HuH-7.5 (cell line): ENCODE results near the gene SEMA3C.

Experiments
- DNase-seq: peaks from one replicate; pipeline ENCODE4 v3.0.0; 2011; ENCODE audit warnings: low spot score

SEMA3C gene

GRCh38 chr7:80775897-80776296 is 143.0 kb downstream of the SEMA3C start:
- DNase-seq, result no peak

GRCh38 chr7:80775482-80775881 is 143.4 kb downstream of the SEMA3C start:
- DNase-seq, result no peak

- no peak for DNase-seq
Observed at GRCh38 chr7:80774843-80775242, 144.0 kb downstream of the SEMA3C start.

GRCh38 chr7:80773787-80774508 is 144.9 kb downstream of the SEMA3C start:
- DNase-seq, result no peak

- no peak for DNase-seq
Observed at GRCh38 chr7:80772347-80772993, 146.4 kb downstream of the SEMA3C start.

- DNase-seq, result no peak
Observed at GRCh38 chr7:80771523-80771922, 147.3 kb downstream of the SEMA3C start.

- no peak for DNase-seq
Observed at GRCh38 chr7:80770675-80771081, 148.2 kb downstream of the SEMA3C start.

- no peak for DNase-seq
Observed at GRCh38 chr7:80770061-80770460, 148.8 kb downstream of the SEMA3C start.

- no peak for DNase-seq
Observed at GRCh38 chr7:80768756-80769155, 150.1 kb downstream of the SEMA3C start.

- DNase-seq, result no peak
Observed at GRCh38 chr7:80767654-80768053, 151.2 kb downstream of the SEMA3C start.

- DNase-seq, result no peak
Observed at GRCh38 chr7:80766724-80767123, 152.1 kb downstream of the SEMA3C start.

GRCh38 chr7:80764132-80764531 is 154.7 kb downstream of the SEMA3C start:
- no peak for DNase-seq

GRCh38 chr7:80763704-80764103 is 155.1 kb downstream of the SEMA3C start:
- DNase-seq, result no peak

GRCh38 chr7:80763289-80763688 is 155.6 kb downstream of the SEMA3C start:
- DNase-seq, result no peak

- DNase-seq, result no peak
Observed at GRCh38 chr7:80760292-80760691, 158.6 kb downstream of the SEMA3C start.

- DNase-seq, result no peak
Observed at GRCh38 chr7:80752954-80753690, 165.7 kb downstream of the SEMA3C start.

GRCh38 chr7:80749270-80749669 is 169.6 kb downstream of the SEMA3C start:
- no peak for DNase-seq

- no peak for DNase-seq
Observed at GRCh38 chr7:80748363-80749042, 170.3 kb downstream of the SEMA3C start.

- no peak for DNase-seq
Observed at GRCh38 chr7:80740778-80741545, 177.9 kb downstream of the SEMA3C start.

GRCh38 chr7:80736371-80737125 is 182.3 kb downstream of the SEMA3C start:
- DNase-seq, result no peak

GRCh38 chr7:80735330-80735729 is 183.5 kb downstream of the SEMA3C start:
- DNase-seq, result no peak
